Cardiac muscle cell (in vitro differentiated cells and primary cell): ENCODE results near the gene SLC35B2. TPM values are rescaled to one million over a fixed set of nuclear protein-coding genes. Genes with fewer than 3 reads are reported as not detected.

Source experiments
- DNase-seq, 2 donors: peaks; one replicate each; pipeline versions ENCODE4 v3.0.0 to v3.0.0-alpha.2; 2010 to 2017; ENCODE audit warnings: low read depth in 1 of 2, low spot score in 1 of 2
- H3K27ac ChIP-seq: fragments of 200-600 bp; sonication (generic); 2 replicates; pipeline ENCODE4 v1.5.1; 2016
- H3K27me3 ChIP-seq: fragments of 200-600 bp; sonication (generic); 2 replicates; pipeline ENCODE4 v1.6.0; 2016; ENCODE audit warnings: control low read depth
- H3K36me3 ChIP-seq: fragments of 200-600 bp; sonication (generic); 2 replicates; pipeline ENCODE4 v1.5.1; 2016; ENCODE audit warnings: control low read depth
- H3K4me1 ChIP-seq: fragments of 200-600 bp; sonication (generic); 2 replicates; pipeline ENCODE4 v1.8.1; 2017; ENCODE audit warnings: low read depth, mild to moderate bottlenecking, mixed run types
- H3K4me3 ChIP-seq: fragments of 200-600 bp; sonication (generic); 2 replicates; pipeline ENCODE4 v1.5.1; 2016; ENCODE audit warnings: mild to moderate bottlenecking
- H3K9me3 ChIP-seq: fragments of 200-600 bp; sonication (generic); 2 replicates; pipeline ENCODE4 v1.5.1; 2017; ENCODE audit warnings: low read depth, mild to moderate bottlenecking, control low read depth
- CTCF ChIP-seq: IDR thresholded peaks from 2 replicates; pipeline ENCODE4 v1.5.1; 2012; ENCODE audit warnings: low read depth, mild to moderate bottlenecking, low read length
- polyA plus RNA-seq: library from polyadenylated mRNA; unstranded; fragments of >200 nt; fragmentation: Nextera tagmentation; extraction: Ambion mirVana; gene quantifications from 2 replicates; pipeline ENCODE4 v1.2.1, GENCODE V29; 2016
- total RNA-seq: library from RNA; depleted of rRNA; stranded (reverse); fragments of >200 nt; gene quantifications from 2 replicates; pipeline ENCODE4 v1.2.3, GENCODE V29; 2016

SLC35B2 gene
- total RNA-seq (34.3 and 50.5 TPM in 2 replicates), polyA plus RNA-seq (44.4 and 63.3 TPM in 2 replicates)

- DNase-seq = peak; percentile 83
- Histone ChIP-seq H3K9me3 (no peaks in the 10 kb centered on the region), H3K27me3 (no peaks in the 10 kb centered on the region), H3K4me3 (peak within 1 kb of the TSS; percentile 88), H3K36me3 (peaks cover 36% of the 10 kb centered on the region), H3K27ac (peak within 1 kb of the TSS; percentile 81), H3K4me1 (no peaks in the 10 kb centered on the region)
- TF ChIP-seq CTCF = peak; percentile 39
These were observed at the start of gene SLC35B2 for GRCh38 chr6:44257025-44257752. TSS of gene SLC35B2 (minus strand) at chr6:44257528. CDS start at chr6:44257410, 118 bp downstream.

GRCh38 chr6:44306710-44307109, 49.4 kb upstream of the SLC35B2 start:
- DNase-seq = no peak
- no peaks in the 10 kb centered on the region for H3K9me3 ChIP-seq
- TF ChIP-seq CTCF = no peak
- no peaks in the 10 kb centered on the region for H3K4me1 ChIP-seq
- H3K4me3 ChIP-seq = no peak overlapping the region
- no peak overlapping the region for H3K27ac ChIP-seq
- H3K27me3 ChIP-seq = no peaks in the 10 kb centered on the region
- H3K36me3 ChIP-seq = peaks cover 24% of the 10 kb centered on the region

- H3K4me1 ChIP-seq = no peaks in the 10 kb centered on the region
- H3K9me3 ChIP-seq = no peaks in the 10 kb centered on the region
- no peak for TF ChIP-seq CTCF
- peaks cover 11% of the 10 kb centered on the region for H3K36me3 ChIP-seq
- peak overlapping the region; percentile 17 for H3K27ac ChIP-seq
- no peaks in the 10 kb centered on the region for H3K27me3 ChIP-seq
- peak in 1 of 2 donors; percentile 8 for DNase-seq
- H3K4me3 ChIP-seq = no peak overlapping the region
These were observed 47.9 kb upstream of the SLC35B2 start for GRCh38 chr6:44305200-44305725.

- Histone ChIP-seq H3K27ac (no peak overlapping the region), H3K4me1 (no peaks in the 10 kb centered on the region), H3K36me3 (peaks cover 4% of the 10 kb centered on the region), H3K27me3 (no peaks in the 10 kb centered on the region), H3K4me3 (no peak overlapping the region), H3K9me3 (no peaks in the 10 kb centered on the region)
- TF ChIP-seq CTCF = peak; percentile 80
- DNase-seq = peak; percentile 49 to 56
These were observed 47.2 kb upstream of the SLC35B2 start for GRCh38 chr6:44304282-44305199.

- no peaks in the 10 kb centered on the region for H3K27me3 ChIP-seq
- no peak for DNase-seq
- no peaks in the 10 kb centered on the region for H3K9me3 ChIP-seq
- no peak overlapping the region for H3K4me3 ChIP-seq
- no peak for TF ChIP-seq CTCF
- H3K27ac ChIP-seq = no peak overlapping the region
- peaks cover 2% of the 10 kb centered on the region for H3K36me3 ChIP-seq
- no peaks in the 10 kb centered on the region for H3K4me1 ChIP-seq
These were observed 46.5 kb upstream of the SLC35B2 start for GRCh38 chr6:44303842-44304241.
